ENCODE measurements around the gene TAF11L14.
"Not testable (repeated sequence)": the region's sequence is repeated elsewhere in the genome, so short reads cannot be mapped to it uniquely, and the experiment has no call there.

GRCh38 chr5:17607461-17607860 is 26.8 kb upstream of the TAF11L14 start:
- not testable (repeated sequence) for TF ChIP-seq CTCF (IDR thresholded peaks at IDR 0.05; ENCODE audit: borderline replicate concordance, extremely low read depth, low read length, poor library complexity, severe bottlenecking); EZH2 (IDR thresholded peaks at IDR 0.05; ENCODE audit: borderline replicate concordance, low read depth, low read length, severe bottlenecking)

Data from DND-41 (cell line).